OCI-LY7 (cell line): ENCODE measurements around the gene ZBTB49. TPM values are rescaled to one million over a fixed set of nuclear protein-coding genes. Genes with fewer than 3 reads are reported as not detected.

Source experiments
- BruUV-seq: library from RNA; stranded (reverse); fragments of 400-500 nt; replicated peaks from 2 replicates; lab custom pipeline; 2021; lab: Mats Ljungman, UMichigan
- CTCF ChIA-PET: fragments of 300-600 bp; sonication (Branson Sonifier 250); formaldehyde crosslinking; loops from one replicate; lab custom pipeline; 2022; ENCODE audit warnings: antibody characterized with exemption; ENCODE audit not compliant: unreplicated experiment; lab: Charles Lee
- POLR2A ChIA-PET: fragments of 300-600 bp; sonication (Branson Sonifier 250); formaldehyde crosslinking; loops from one replicate; lab custom pipeline; 2022; ENCODE audit warnings: antibody characterized with exemption; lab: Charles Lee
- DNase-seq: peaks from one replicate; pipeline ENCODE4 v3.0.0-alpha.2; 2015; ENCODE audit warnings: low spot score
- H2AFZ ChIP-seq: fragments of 200-600 bp; sonication (generic), shearing (Covaris generic); 2 replicates; pipeline ENCODE4 v1.6.1; 2014; ENCODE audit warnings: mild to moderate bottlenecking, antibody characterized with exemption, low read length, moderate library complexity
- H3K27ac ChIP-seq: fragments of 200-600 bp; sonication (generic); 2 replicates; pipeline ENCODE4 v1.5.1; 2014; ENCODE audit warnings: mixed run types, low read depth, mild to moderate bottlenecking, moderate library complexity, low read length, inconsistent platforms; ENCODE audit not compliant: poor library complexity, severe bottlenecking
- H3K36me3 ChIP-seq: fragments of 200-600 bp; sonication (generic); 2 replicates; pipeline ENCODE4 v1.6.1; 2014; ENCODE audit warnings: mild to moderate bottlenecking, antibody characterized with exemption, low read length, moderate library complexity, mixed read lengths; ENCODE audit not compliant: insufficient read depth
- H3K4me1 ChIP-seq: fragments of 200-600 bp; sonication (generic); 2 replicates; pipeline ENCODE4 v1.5.1; 2014; ENCODE audit warnings: mild to moderate bottlenecking, low read length; ENCODE audit not compliant: insufficient read depth, poor library complexity, severe bottlenecking
- H3K4me2 ChIP-seq: fragments of 200-600 bp; sonication (generic); 2 replicates; pipeline ENCODE4 v1.6.1; 2014; ENCODE audit warnings: mild to moderate bottlenecking, low read length
- H3K4me3 ChIP-seq: fragments of 200-600 bp; sonication (generic); 2 replicates; pipeline ENCODE4 v1.5.1; 2014; ENCODE audit warnings: mild to moderate bottlenecking, low read depth, low read length; ENCODE audit not compliant: poor library complexity, severe bottlenecking
- H3K79me2 ChIP-seq: fragments of 200-600 bp; sonication (generic); 2 replicates; pipeline ENCODE4 v1.6.1; 2016; ENCODE audit warnings: low read depth, mild to moderate bottlenecking, low read length, moderate library complexity, mixed read lengths; ENCODE audit not compliant: insufficient read depth
- H3K9me2 ChIP-seq: fragments of 200-600 bp; sonication (generic); 2 replicates; pipeline ENCODE4 v1.6.1; 2016; ENCODE audit warnings: mild to moderate bottlenecking, low read length, mixed read lengths; ENCODE audit not compliant: insufficient read depth
- H3K9me3 ChIP-seq: fragments of 200-600 bp; sonication (generic); 2 replicates; pipeline ENCODE4 v1.6.1; 2014; ENCODE audit warnings: mild to moderate bottlenecking, mixed run types, low read length, mixed read lengths
- H4K20me1 ChIP-seq: fragments of 200-600 bp; sonication (generic); 2 replicates; pipeline ENCODE4 v1.6.1; 2014; ENCODE audit warnings: mild to moderate bottlenecking, antibody characterized with exemption, low read length, moderate library complexity, mixed read lengths; ENCODE audit not compliant: insufficient read depth
- CTCF ChIP-seq: fragments of 200-600 bp; sonication (generic); conservative IDR thresholded peaks from 2 replicates; pipeline ENCODE4 v1.5.1; 2014; ENCODE audit warnings: mild to moderate bottlenecking, antibody characterized with exemption, low read length, moderate library complexity, mixed read lengths
- EZH2phosphoT487 ChIP-seq: fragments of 200-600 bp; sonication (generic); IDR thresholded peaks from 2 replicates; pipeline ENCODE4 v1.6.1; 2018; ENCODE audit warnings: low read depth, borderline replicate concordance, mild to moderate bottlenecking, mixed run types, antibody characterized with exemption, low read length, moderate library complexity, mixed read lengths
- intact Hi-C: fragments of 100-400 bp; cut with micrococcal nuclease; formaldehyde crosslinking; loops from one replicate; pipeline ENCODE4 v1.10.0; 2022; ENCODE audit not compliant: unreplicated experiment
- total RNA-seq, 2 experiments: library from RNA; depleted of rRNA in 1 of 2; stranded (reverse); fragments of >200 nt in 1 of 2; shearing (Covaris generic) in 1 of 2; gene quantifications; 2 replicates each; pipeline ENCODE4 v1.2.3, GENCODE V29; 2014 to 2022

Gene ZBTB49
- total RNA-seq, 2 experiments from 2014 or later: 6.5 to 8.7 TPM

- H3K9me2 ChIP-seq: no peaks in the 10 kb centered on the region
- H3K79me2 ChIP-seq: no peaks in the 10 kb centered on the region
- H3K4me3 ChIP-seq: no peak overlapping the region
- no peak overlapping the region for H2AFZ ChIP-seq
- no peak for DNase-seq
- peaks cover 34% of the 10 kb centered on the region for H3K36me3 ChIP-seq
- no peak for TF ChIP-seq EZH2phosphoT487
- no peak for TF ChIP-seq CTCF
- no TSS peak for BruUV-seq
- no peak overlapping the region for H3K4me2 ChIP-seq
- no peaks in the 10 kb centered on the region for H4K20me1 ChIP-seq
- no peak overlapping the region for H3K27ac ChIP-seq
- ChIA-PET POLR2A (interaction anchor here (0.6 kb wide), 1 partner anchor 41 kb away, joined by 3 read pairs; no protein-coding TSS in a partner anchor), CTCF (no interaction called here)
- peaks cover 9% of the 10 kb centered on the region; the same call in 1 of the 2 replicates for H3K9me3 ChIP-seq
- intact Hi-C loops: no loop called here
- H3K4me1 ChIP-seq: no peaks in the 10 kb centered on the region
These were observed 9.0 kb downstream of the ZBTB49 start for GRCh38 chr4:4299006-4299405.

GRCh38 chr4:4302001-4302400, 11.9 kb downstream of the ZBTB49 start:
- H4K20me1 ChIP-seq: no peaks in the 10 kb centered on the region
- ChIA-PET POLR2A (interaction anchor here (1.1 kb wide), 1 partner anchor 13 kb away, joined by 5 read pairs; no protein-coding TSS in a partner anchor), CTCF (interaction anchor here (1.3 kb wide), 1 partner anchor 15 kb away, joined by 3 read pairs; no protein-coding TSS in a partner anchor)
- no peak overlapping the region for H2AFZ ChIP-seq
- peaks cover 41% of the 10 kb centered on the region for H3K36me3 ChIP-seq
- no peak for DNase-seq
- H3K4me1 ChIP-seq: no peaks in the 10 kb centered on the region
- TF ChIP-seq EZH2phosphoT487: no peak
- H3K4me2 ChIP-seq: no peak overlapping the region
- no peak overlapping the region for H3K4me3 ChIP-seq
- no peaks in the 10 kb centered on the region for H3K9me2 ChIP-seq
- no peaks in the 10 kb centered on the region for H3K79me2 ChIP-seq
- no TSS peak for BruUV-seq
- intact Hi-C loops: no loop called here
- no peaks in the 10 kb centered on the region for H3K9me3 ChIP-seq
- H3K27ac ChIP-seq: no peak overlapping the region

GRCh38 chr4:4302416-4302815, 12.4 kb downstream of the ZBTB49 start:
- Histone ChIP-seq H3K27ac (no peak overlapping the region), H3K4me3 (no peak overlapping the region), H2AFZ (no peak overlapping the region), H3K4me2 (no peak overlapping the region), H3K9me2 (no peaks in the 10 kb centered on the region), H4K20me1 (no peaks in the 10 kb centered on the region), H3K4me1 (no peaks in the 10 kb centered on the region), H3K79me2 (no peaks in the 10 kb centered on the region), H3K36me3 (peaks cover 45% of the 10 kb centered on the region), H3K9me3 (no peaks in the 10 kb centered on the region)
- intact Hi-C loops: no loop called here
- POLR2A ChIA-PET: interaction anchor here (1.0 to 1.1 kb wide), 2 partner anchors 13 to 15 kb away, joined by 3 to 5 read pairs; no protein-coding TSS in a partner anchor
- no TSS peak for BruUV-seq
- TF ChIP-seq EZH2phosphoT487: no peak
- TF ChIP-seq CTCF: no peak
- DNase-seq: no peak
- CTCF ChIA-PET: interaction anchor here (1.3 kb wide), 1 partner anchor 15 kb away, joined by 3 read pairs; no protein-coding TSS in a partner anchor
